HCT116 (cell line): ENCODE measurements around the gene GNPTG. TPM values are rescaled to one million over a fixed set of nuclear protein-coding genes. Genes with fewer than 3 reads are reported as not detected.

ENCODE experiments used
- ATAC-seq: fragments of 200-7000 bp; cut with Tn5 transposase; 2 replicates; pipeline ENCODE4 v1.9.1; 2020; ENCODE audit warnings: mild to moderate bottlenecking, moderate library complexity
- BruUV-seq: library from RNA; stranded (reverse); fragments of 400-500 nt; replicated peaks from 2 replicates; lab custom pipeline; 2021; lab: Mats Ljungman, UMichigan
- CTCF ChIA-PET: fragments of 300-600 bp; sonication (Branson Sonifier 250); formaldehyde crosslinking; loops from one replicate; lab custom pipeline; 2021; ENCODE audit warnings: antibody characterized with exemption; lab: Charles Lee
- POLR2A ChIA-PET: fragments of 300-600, 350-600 bp; sonication (Branson Sonifier 250); formaldehyde crosslinking; loops from one replicate; lab custom pipeline; 2021; ENCODE audit warnings: antibody characterized with exemption; lab: Charles Lee
- RAD21 ChIA-PET, 2 experiments: fragments of 300-600 bp; sonication (Branson Sonifier 250); formaldehyde crosslinking; loops; one replicate each; lab custom pipeline; 2023; ENCODE audit warnings: low total read pairs in 2 of 2; ENCODE audit not compliant: uncharacterized antibody in 2 of 2, unreplicated experiment in 2 of 2, low non-redundant PET in 1 of 2; lab: Charles Lee
- DNase-seq: peaks from one replicate; pipeline ENCODE4 v3.0.0-alpha.2; 2010; ENCODE audit warnings: low read depth, low spot score
- H2AFZ ChIP-seq: fragments of 200-600 bp; shearing (Covaris generic), sonication (generic); 2 replicates; pipeline ENCODE4 v1.6.1; 2017; ENCODE audit warnings: low read depth, mixed run types, mixed read lengths, antibody characterized with exemption, low read length; ENCODE audit not compliant: poor library complexity, severe bottlenecking
- H3K27ac ChIP-seq: 2 replicates; pipeline ENCODE4 v1.5.1; 2012; ENCODE audit warnings: low read depth, low read length
- H3K27me3 ChIP-seq: fragments of 200-600 bp; sonication (generic); 2 replicates; pipeline ENCODE4 v1.6.1; 2016; ENCODE audit warnings: mixed run types, low read length, mixed read lengths; ENCODE audit not compliant: insufficient read depth
- H3K36me3 ChIP-seq, 2 experiments: fragments of 200-500 bp in 1 of 2; fragments of 200-600 bp in 1 of 2; sonication (Bioruptor generic) in 1 of 2; sonication (generic) in 1 of 2; 2 replicates each; pipeline versions ENCODE4 v1.5.1 to v1.6.1; 2014 to 2016; ENCODE audit warnings: low read length in 2 of 2, inconsistent platforms in 1 of 2, mixed read lengths in 1 of 2, mixed run types in 1 of 2; ENCODE audit not compliant: insufficient read depth in 2 of 2, control insufficient read depth in 1 of 2
- H3K4me1 ChIP-seq, 2 experiments: fragments of 200-600 bp in 1 of 2; sonication (generic) in 1 of 2; 2 replicates each; pipeline versions ENCODE4 v1.5.1 to v1.6.1; 2012 to 2017; ENCODE audit warnings: low read length in 2 of 2, inconsistent platforms in 1 of 2, mild to moderate bottlenecking in 1 of 2, mixed read lengths in 1 of 2, mixed run types in 1 of 2, moderate library complexity in 1 of 2; ENCODE audit not compliant: insufficient read depth in 2 of 2, control insufficient read depth in 1 of 2
- H3K4me2 ChIP-seq: fragments of 200-600 bp; sonication (generic); 2 replicates; pipeline ENCODE4 v1.6.1; 2017; ENCODE audit warnings: mixed run types, low read length, mixed read lengths
- H3K4me3 ChIP-seq, 2 experiments: fragments of 200-600 bp in 1 of 2; sonication (generic) in 1 of 2; replicated peaks in 1 of 2; 2 replicates each; pipeline ENCODE4 v1.5.1; 2011 to 2016; ENCODE audit warnings: low read length in 2 of 2, control low read depth in 1 of 2, low read depth in 1 of 2, mild to moderate bottlenecking in 1 of 2, mixed read lengths in 1 of 2, mixed run types in 1 of 2
- H3K79me2 ChIP-seq: fragments of 200-600 bp; sonication (generic); 2 replicates; pipeline ENCODE4 v1.6.1; 2017; ENCODE audit warnings: mild to moderate bottlenecking, mixed run types, low read length, moderate library complexity, mixed read lengths; ENCODE audit not compliant: insufficient read depth
- H3K9ac ChIP-seq: fragments of 200-600 bp; sonication (generic); 2 replicates; pipeline ENCODE4 v1.6.1; 2016; ENCODE audit warnings: low read length, mixed read lengths
- H3K9me2 ChIP-seq: fragments of 200-600 bp; sonication (generic), shearing (Covaris generic); 2 replicates; pipeline ENCODE4 v1.6.1; 2017; ENCODE audit warnings: mixed run types, mild to moderate bottlenecking, moderate library complexity; ENCODE audit not compliant: insufficient read depth
- H3K9me3 ChIP-seq, 2 experiments: fragments of 200-500 bp in 1 of 2; fragments of 200-600 bp in 1 of 2; sonication (Bioruptor generic) in 1 of 2; sonication (generic) in 1 of 2; 2 replicates each; pipeline ENCODE4 v1.6.1; 2014 to 2017; ENCODE audit warnings: low read length in 2 of 2, mixed read lengths in 2 of 2, inconsistent platforms in 1 of 2, low read depth in 1 of 2, mild to moderate bottlenecking in 1 of 2, mixed run types in 1 of 2, moderate library complexity in 1 of 2; ENCODE audit not compliant: control insufficient read depth in 1 of 2, insufficient read depth in 1 of 2
- H4K20me1 ChIP-seq: fragments of 200-600 bp; sonication (generic), shearing (Covaris generic); 2 replicates; pipeline ENCODE4 v1.6.1; 2017; ENCODE audit warnings: mixed run types, mild to moderate bottlenecking, moderate library complexity; ENCODE audit not compliant: insufficient read depth
- CBX3 ChIP-seq: IDR thresholded peaks from 2 replicates; pipeline ENCODE4 v1.6.1; 2012; ENCODE audit warnings: low read depth
- CEBPB ChIP-seq: IDR thresholded peaks from 2 replicates; pipeline ENCODE4 v1.6.1; 2012; ENCODE audit warnings: low read depth
- ELF1 ChIP-seq: IDR thresholded peaks from 2 replicates; pipeline ENCODE4 v1.6.1; 2012; ENCODE audit warnings: low read depth, borderline replicate concordance
- EZH2 ChIP-seq: fragments of 200-600 bp; sonication (generic); IDR thresholded peaks from 2 replicates; pipeline ENCODE4 v1.6.1; 2017; ENCODE audit warnings: antibody characterized with exemption, mixed run types
- EZH2phosphoT487 ChIP-seq: fragments of 200-600 bp; IDR thresholded peaks from 2 replicates; pipeline ENCODE4 v1.6.1; 2018; ENCODE audit warnings: antibody characterized with exemption, borderline replicate concordance
- JUND ChIP-seq: IDR thresholded peaks from 2 replicates; pipeline ENCODE4 v1.6.1; 2012
- POLR2AphosphoS5 ChIP-seq: IDR thresholded peaks from 2 replicates; pipeline ENCODE4 v1.6.1; 2011; ENCODE audit warnings: mild to moderate bottlenecking, low read depth, low read length, moderate library complexity
- RAD21 ChIP-seq: IDR thresholded peaks from 2 replicates; pipeline ENCODE4 v1.6.1; 2012; ENCODE audit warnings: low read depth, mild to moderate bottlenecking
- SIN3A ChIP-seq: IDR thresholded peaks from 2 replicates; pipeline ENCODE4 v1.6.1; 2012; ENCODE audit warnings: low read depth
- SRF ChIP-seq: IDR thresholded peaks from 2 replicates; pipeline ENCODE4 v1.6.1; 2012; ENCODE audit warnings: low read depth
- TCF7L2 ChIP-seq: IDR thresholded peaks from 2 replicates; pipeline ENCODE4 v1.7.0; 2011; ENCODE audit warnings: borderline replicate concordance, inconsistent platforms; ENCODE audit not compliant: insufficient read depth, insufficient read length; ENCODE audit errors: extremely low read depth
- YY1 ChIP-seq: IDR thresholded peaks from 2 replicates; pipeline ENCODE4 v1.6.1; 2011; ENCODE audit warnings: low read length, low read depth, moderate library complexity, mild to moderate bottlenecking; ENCODE audit not compliant: insufficient replicate concordance; ENCODE audit errors: extremely low read depth
- ZFX ChIP-seq: fragments of 450-650 bp; IDR thresholded peaks from 2 replicates; pipeline ENCODE4 v1.6.1; 2017
- ZNF274 ChIP-seq: fragments of 200-500 bp; sonication (Bioruptor generic); IDR thresholded peaks from 2 replicates; pipeline ENCODE4 v1.6.1; 2014; ENCODE audit warnings: mild to moderate bottlenecking, low read depth, low read length, inconsistent platforms
- intact Hi-C: fragments of 100-400 bp; cut with micrococcal nuclease; formaldehyde crosslinking; loops from 2 replicates; pipeline ENCODE4 v1.10.0; 2022
- total RNA-seq: library from RNA; stranded (reverse); gene quantifications from one replicate; pipeline ENCODE4 v1.2.1, GENCODE V29; 2021; ENCODE audit not compliant: unreplicated experiment
- TF ChIP-seq, protein P1 (sequence below), 3 experiments: fragments of 200-600 bp in 1 of 3; sonication (generic) in 1 of 3; IDR thresholded peaks in 2 of 3; conservative IDR thresholded peaks in 1 of 3; 2 replicates each; pipeline ENCODE4 v1.5.1; 2012 to 2017; ENCODE audit warnings: low read depth in 2 of 3, low read length in 2 of 3, antibody characterized with exemption in 1 of 3, borderline replicate concordance in 1 of 3, control low read depth in 1 of 3, mild to moderate bottlenecking in 1 of 3, mixed read lengths in 1 of 3, mixed run types in 1 of 3, moderate library complexity in 1 of 3; ENCODE audit not compliant: insufficient read depth in 1 of 3
- TF ChIP-seq, protein P2 (sequence below): IDR thresholded peaks from 2 replicates; pipeline ENCODE4 v1.6.1; 2012; ENCODE audit warnings: low read depth
- TF ChIP-seq, protein P3 (sequence below): IDR thresholded peaks from 2 replicates; pipeline ENCODE4 v1.6.1; 2011; ENCODE audit warnings: mild to moderate bottlenecking, low read length, moderate library complexity; ENCODE audit not compliant: insufficient replicate concordance; ENCODE audit errors: extremely low read depth
- TF ChIP-seq, protein P4 (sequence below): IDR thresholded peaks from 2 replicates; pipeline ENCODE4 v1.6.1; 2012

The GNPTG gene
- total RNA-seq, 1 experiment from 2014 or later, result 35.2 TPM

DNA sequence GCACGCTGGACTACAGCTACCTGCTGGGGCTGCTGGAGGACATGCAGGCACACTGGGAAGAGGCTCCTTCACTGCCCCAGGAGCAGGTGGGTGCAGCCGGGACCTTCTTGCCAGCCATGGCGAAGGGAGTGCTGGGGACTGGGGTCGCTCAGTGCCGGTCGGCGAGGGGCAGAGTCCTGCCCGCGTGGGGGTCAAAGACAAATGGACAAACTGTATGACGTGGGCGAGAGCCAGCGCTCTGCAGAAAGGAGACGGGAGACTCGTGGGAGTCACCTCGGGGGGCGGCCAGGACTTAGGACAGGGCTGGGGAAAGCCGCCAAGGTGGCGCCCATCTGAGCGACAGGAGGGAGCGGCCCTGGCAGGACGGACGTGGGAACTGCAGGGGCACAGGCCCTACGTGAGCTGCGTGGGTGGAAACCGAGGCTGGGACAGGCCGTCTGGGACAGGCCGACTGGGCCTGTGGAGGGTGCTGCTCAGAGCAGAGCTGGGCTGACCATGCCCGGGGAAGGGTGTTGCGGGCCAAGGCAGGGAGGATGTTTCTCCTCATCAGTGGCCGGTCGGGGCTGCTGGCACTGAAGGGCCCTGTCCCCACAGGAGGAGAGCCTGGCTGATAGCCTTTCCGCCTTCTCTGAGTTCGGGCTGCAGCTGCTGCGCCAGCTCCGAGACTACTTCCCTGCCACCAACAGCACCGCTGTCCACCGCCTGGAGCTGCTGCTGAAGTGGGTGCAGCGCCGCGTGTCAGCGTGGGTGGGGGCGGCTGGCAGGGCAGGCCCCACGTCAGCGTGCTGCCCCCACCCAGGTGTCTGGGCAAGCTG is 8.1 kb upstream of the GNPTG start:
- H3K4me3 ChIP-seq, result no peak overlapping the region
- POLR2A ChIA-PET, result interaction anchor here (1.2 kb wide), 1 partner anchor 10 kb away, joined by 10 read pairs; the partner anchor contains the start of gene BAIAP3
- RAD21 ChIA-PET, result no interaction called here
- no peak overlapping the region for H3K9ac ChIP-seq
- no TSS peak for BruUV-seq
- intact Hi-C loops, result no loop called here
- no peak for TF ChIP-seq TCF7L2
- no peak for TF ChIP-seq JUND
- no peak for TF ChIP-seq RAD21
- TF ChIP-seq, protein P1, sequence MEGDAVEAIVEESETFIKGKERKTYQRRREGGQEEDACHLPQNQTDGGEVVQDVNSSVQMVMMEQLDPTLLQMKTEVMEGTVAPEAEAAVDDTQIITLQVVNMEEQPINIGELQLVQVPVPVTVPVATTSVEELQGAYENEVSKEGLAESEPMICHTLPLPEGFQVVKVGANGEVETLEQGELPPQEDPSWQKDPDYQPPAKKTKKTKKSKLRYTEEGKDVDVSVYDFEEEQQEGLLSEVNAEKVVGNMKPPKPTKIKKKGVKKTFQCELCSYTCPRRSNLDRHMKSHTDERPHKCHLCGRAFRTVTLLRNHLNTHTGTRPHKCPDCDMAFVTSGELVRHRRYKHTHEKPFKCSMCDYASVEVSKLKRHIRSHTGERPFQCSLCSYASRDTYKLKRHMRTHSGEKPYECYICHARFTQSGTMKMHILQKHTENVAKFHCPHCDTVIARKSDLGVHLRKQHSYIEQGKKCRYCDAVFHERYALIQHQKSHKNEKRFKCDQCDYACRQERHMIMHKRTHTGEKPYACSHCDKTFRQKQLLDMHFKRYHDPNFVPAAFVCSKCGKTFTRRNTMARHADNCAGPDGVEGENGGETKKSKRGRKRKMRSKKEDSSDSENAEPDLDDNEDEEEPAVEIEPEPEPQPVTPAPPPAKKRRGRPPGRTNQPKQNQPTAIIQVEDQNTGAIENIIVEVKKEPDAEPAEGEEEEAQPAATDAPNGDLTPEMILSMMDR (IDR thresholded peaks at IDR 0.05 in 2 of 3, conservative IDR thresholded peaks at IDR 0.05 in 1 of 3; ENCODE audit: borderline replicate concordance in 1 of 3, insufficient read depth in 1 of 3, low read depth in 2 of 3, low read length in 2 of 3), result no peak
- TF ChIP-seq CEBPB, result no peak
- no peak for TF ChIP-seq YY1
- no peak for TF ChIP-seq CBX3
- TF ChIP-seq EZH2, result no peak
- no peak for TF ChIP-seq SRF
- TF ChIP-seq EZH2phosphoT487, result no peak
- no peak for TF ChIP-seq ELF1
- TF ChIP-seq ZFX, result no peak
- TF ChIP-seq, protein P2, sequence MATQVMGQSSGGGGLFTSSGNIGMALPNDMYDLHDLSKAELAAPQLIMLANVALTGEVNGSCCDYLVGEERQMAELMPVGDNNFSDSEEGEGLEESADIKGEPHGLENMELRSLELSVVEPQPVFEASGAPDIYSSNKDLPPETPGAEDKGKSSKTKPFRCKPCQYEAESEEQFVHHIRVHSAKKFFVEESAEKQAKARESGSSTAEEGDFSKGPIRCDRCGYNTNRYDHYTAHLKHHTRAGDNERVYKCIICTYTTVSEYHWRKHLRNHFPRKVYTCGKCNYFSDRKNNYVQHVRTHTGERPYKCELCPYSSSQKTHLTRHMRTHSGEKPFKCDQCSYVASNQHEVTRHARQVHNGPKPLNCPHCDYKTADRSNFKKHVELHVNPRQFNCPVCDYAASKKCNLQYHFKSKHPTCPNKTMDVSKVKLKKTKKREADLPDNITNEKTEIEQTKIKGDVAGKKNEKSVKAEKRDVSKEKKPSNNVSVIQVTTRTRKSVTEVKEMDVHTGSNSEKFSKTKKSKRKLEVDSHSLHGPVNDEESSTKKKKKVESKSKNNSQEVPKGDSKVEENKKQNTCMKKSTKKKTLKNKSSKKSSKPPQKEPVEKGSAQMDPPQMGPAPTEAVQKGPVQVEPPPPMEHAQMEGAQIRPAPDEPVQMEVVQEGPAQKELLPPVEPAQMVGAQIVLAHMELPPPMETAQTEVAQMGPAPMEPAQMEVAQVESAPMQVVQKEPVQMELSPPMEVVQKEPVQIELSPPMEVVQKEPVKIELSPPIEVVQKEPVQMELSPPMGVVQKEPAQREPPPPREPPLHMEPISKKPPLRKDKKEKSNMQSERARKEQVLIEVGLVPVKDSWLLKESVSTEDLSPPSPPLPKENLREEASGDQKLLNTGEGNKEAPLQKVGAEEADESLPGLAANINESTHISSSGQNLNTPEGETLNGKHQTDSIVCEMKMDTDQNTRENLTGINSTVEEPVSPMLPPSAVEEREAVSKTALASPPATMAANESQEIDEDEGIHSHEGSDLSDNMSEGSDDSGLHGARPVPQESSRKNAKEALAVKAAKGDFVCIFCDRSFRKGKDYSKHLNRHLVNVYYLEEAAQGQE, result no peak
- TF ChIP-seq POLR2AphosphoS5, result no peak
- no peak for TF ChIP-seq ZNF274
- TF ChIP-seq, protein P3, sequence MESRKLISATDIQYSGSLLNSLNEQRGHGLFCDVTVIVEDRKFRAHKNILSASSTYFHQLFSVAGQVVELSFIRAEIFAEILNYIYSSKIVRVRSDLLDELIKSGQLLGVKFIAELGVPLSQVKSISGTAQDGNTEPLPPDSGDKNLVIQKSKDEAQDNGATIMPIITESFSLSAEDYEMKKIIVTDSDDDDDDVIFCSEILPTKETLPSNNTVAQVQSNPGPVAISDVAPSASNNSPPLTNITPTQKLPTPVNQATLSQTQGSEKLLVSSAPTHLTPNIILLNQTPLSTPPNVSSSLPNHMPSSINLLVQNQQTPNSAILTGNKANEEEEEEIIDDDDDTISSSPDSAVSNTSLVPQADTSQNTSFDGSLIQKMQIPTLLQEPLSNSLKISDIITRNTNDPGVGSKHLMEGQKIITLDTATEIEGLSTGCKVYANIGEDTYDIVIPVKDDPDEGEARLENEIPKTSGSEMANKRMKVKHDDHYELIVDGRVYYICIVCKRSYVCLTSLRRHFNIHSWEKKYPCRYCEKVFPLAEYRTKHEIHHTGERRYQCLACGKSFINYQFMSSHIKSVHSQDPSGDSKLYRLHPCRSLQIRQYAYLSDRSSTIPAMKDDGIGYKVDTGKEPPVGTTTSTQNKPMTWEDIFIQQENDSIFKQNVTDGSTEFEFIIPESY, result no peak
- TF ChIP-seq, protein P4, sequence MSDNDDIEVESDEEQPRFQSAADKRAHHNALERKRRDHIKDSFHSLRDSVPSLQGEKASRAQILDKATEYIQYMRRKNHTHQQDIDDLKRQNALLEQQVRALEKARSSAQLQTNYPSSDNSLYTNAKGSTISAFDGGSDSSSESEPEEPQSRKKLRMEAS, result no peak
- no peak for TF ChIP-seq SIN3A
- TF ChIP-seq, all 23 proteins: peak for 0
- Histone ChIP-seq H4K20me1 (no peaks in the 10 kb centered on the region), H3K27ac (peak overlapping the region; percentile 22; the same call in 1 of the 2 replicates), H3K79me2 (no peaks in the 10 kb centered on the region), H2AFZ (no peak overlapping the region), H3K9me3 (no peaks in the 10 kb centered on the region), H3K9me2 (no peaks in the 10 kb centered on the region), H3K4me2 (peak overlapping the region; percentile 53), H3K4me1 (peaks cover 6 to 16% of the 10 kb centered on the region in 2 experiments; a peak in 3 of 4 replicates), H3K27me3 (no peaks in the 10 kb centered on the region), H3K36me3 (peaks cover 0 to under 1% of the 10 kb centered on the region in 2 experiments; a peak in 1 of 4 replicates)
- ATAC-seq, result no peak
- CTCF ChIA-PET, result no interaction called here
- no peak for DNase-seq
